Suprapubic skin (tissue), 4 donors: Measurements from ENCODE around the gene MYOM1. TPM values are rescaled to one million over a fixed set of nuclear protein-coding genes. Genes with fewer than 3 reads are reported as not detected.
"Not testable (repeated sequence)": the region's sequence is repeated elsewhere in the genome, so short reads cannot be mapped to it uniquely, and the experiment has no call there.

Experiments
- DNase-seq, 2 donors: peaks; one replicate each; pipeline ENCODE4 v3.0.0-alpha.2; 2019; ENCODE audit warnings: low spot score in 2 of 2
- H3K27ac ChIP-seq: fragments of 200-600 bp; sonication (generic); one replicate; pipeline ENCODE4 v1.5.1; 2019
- H3K27me3 ChIP-seq: fragments of 200-600 bp; sonication (generic); one replicate; pipeline ENCODE4 v1.5.1; 2019
- H3K36me3 ChIP-seq: fragments of 200-600 bp; sonication (generic); one replicate; pipeline ENCODE4 v1.5.1; 2019
- H3K4me1 ChIP-seq: fragments of 200-600 bp; sonication (generic); one replicate; pipeline ENCODE4 v1.5.1; 2019
- H3K4me3 ChIP-seq: fragments of 200-600 bp; sonication (generic); one replicate; pipeline ENCODE4 v1.5.1; 2019; ENCODE audit warnings: mild to moderate bottlenecking
- H3K9me3 ChIP-seq: fragments of 200-600 bp; sonication (generic); one replicate; pipeline ENCODE4 v1.5.1; 2019
- CTCF ChIP-seq, 2 donors: fragments of 200-600 bp in 1 of 2; fragments of 450-650 bp in 1 of 2; sonication (generic) in 1 of 2; IDR thresholded peaks; one replicate each; pipeline ENCODE4 v1.5.1; 2016 to 2019; ENCODE audit warnings: antibody characterized with exemption in 2 of 2, mild to moderate bottlenecking in 1 of 2, moderate library complexity in 1 of 2
- EP300 ChIP-seq: sonication (generic); formaldehyde crosslinking; IDR thresholded peaks from one replicate; pipeline ENCODE4 v1.6.1; 2017; ENCODE audit warnings: antibody characterized with exemption
- POLR2A ChIP-seq, 2 donors: fragments of 450-650 bp; IDR thresholded peaks; one replicate each; pipeline ENCODE4 v1.6.1; 2017; ENCODE audit warnings: antibody characterized with exemption in 2 of 2, mild to moderate bottlenecking in 2 of 2, moderate library complexity in 2 of 2
- POLR2AphosphoS5 ChIP-seq, 3 donors: sonication (generic); formaldehyde crosslinking; IDR thresholded peaks; one replicate each; pipeline ENCODE4 v1.6.1; 2017; ENCODE audit warnings: antibody characterized with exemption in 3 of 3
- WGBS: methylation state at CpG from one replicate; pipeline ENCODE4 v1.1.5; 2018; 5-methylcytosine and 5-hydroxymethylcytosine counted together
- total RNA-seq, 4 donors: library from RNA; depleted of rRNA; stranded (reverse); fragments of >200 nt; gene quantifications; one replicate each; pipeline ENCODE4 v1.1.0, GENCODE V29; 2016

MYOM1 gene
- total RNA-seq, 4 donors from 2014 or later: 0.99 to 2.1 (median 1.6) TPM

GRCh38 chr18:3075491-3075890, 144.3 kb downstream of the MYOM1 start:
- no peak overlapping the region for H3K27ac ChIP-seq
- 55% methylated on average over 9 of the region's 9 CpGs for WGBS
- H3K9me3 ChIP-seq: no peaks in the 10 kb centered on the region
- DNase-seq: no peak
- H3K27me3 ChIP-seq: no peaks in the 10 kb centered on the region
- TF ChIP-seq CTCF (IDR thresholded peaks at IDR 0.05): no peak
- no peak for TF ChIP-seq EP300
- TF ChIP-seq POLR2A (IDR thresholded peaks at IDR 0.05): no peak
- no peak for TF ChIP-seq POLR2AphosphoS5 (IDR thresholded peaks at IDR 0.05)
- H3K36me3 ChIP-seq: no peaks in the 10 kb centered on the region
- no peaks in the 10 kb centered on the region for H3K4me1 ChIP-seq
- no peak overlapping the region for H3K4me3 ChIP-seq

DNA sequence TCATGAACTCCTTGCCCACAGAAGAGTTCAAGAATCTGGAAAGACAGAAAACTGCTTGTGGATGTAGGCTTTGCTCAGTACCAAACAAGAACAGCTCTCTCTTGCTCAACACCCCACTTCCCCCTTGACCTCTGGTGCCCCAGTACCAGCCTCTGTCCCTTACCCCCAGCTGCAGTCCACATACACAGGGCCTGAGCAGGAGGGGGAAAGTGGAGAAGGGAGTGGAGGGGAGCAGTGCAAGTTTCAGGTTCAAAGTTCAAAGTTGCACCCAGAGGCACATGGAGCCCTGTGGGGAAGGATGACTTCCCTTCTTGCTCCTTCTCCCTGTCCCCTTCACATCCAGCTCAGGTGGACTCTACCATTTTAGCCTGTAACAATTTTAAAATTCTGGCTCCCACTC, 145.7 kb downstream of the MYOM1 start:
- H3K27ac ChIP-seq: no peak overlapping the region
- H3K4me3 ChIP-seq: no peak overlapping the region
- H3K4me1 ChIP-seq: no peaks in the 10 kb centered on the region
- H3K9me3 ChIP-seq: no peaks in the 10 kb centered on the region
- H3K36me3 ChIP-seq: no peaks in the 10 kb centered on the region
- TF ChIP-seq POLR2AphosphoS5 (IDR thresholded peaks at IDR 0.05) (no peak), POLR2A (IDR thresholded peaks at IDR 0.05) (no peak), CTCF (IDR thresholded peaks at IDR 0.05) (no peak), EP300 (no peak)
- DNase-seq: no peak
- H3K27me3 ChIP-seq: no peaks in the 10 kb centered on the region

GRCh38 chr18:3073353-3073752, 146.4 kb downstream of the MYOM1 start:
- not testable (repeated sequence) for DNase-seq
- WGBS: 85% methylated on average over 3 of the region's 3 CpGs

DNA sequence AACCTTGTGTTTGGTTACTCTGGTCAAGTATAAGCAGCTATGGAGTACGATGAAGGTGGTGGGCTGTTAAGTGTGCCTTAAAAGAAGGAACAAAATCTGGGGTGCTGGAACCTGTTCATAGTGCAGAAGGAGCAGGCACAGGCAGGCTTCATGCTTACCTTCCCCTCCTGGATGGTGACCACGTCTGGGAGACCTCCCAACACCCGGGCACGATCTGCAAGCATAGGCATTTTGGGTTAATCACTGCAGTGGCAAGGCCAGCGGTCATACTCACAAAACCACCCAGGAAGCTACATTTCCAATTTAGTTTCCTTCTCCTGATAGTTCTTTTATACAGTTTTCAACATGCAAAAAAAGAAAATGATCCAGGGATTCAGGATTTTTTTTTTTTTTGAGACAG, 148.1 kb downstream of the MYOM1 start:
- Histone ChIP-seq H3K27me3 (no peaks in the 10 kb centered on the region), H3K9me3 (no peaks in the 10 kb centered on the region), H3K27ac (no peak overlapping the region), H3K4me1 (no peaks in the 10 kb centered on the region), H3K36me3 (no peaks in the 10 kb centered on the region), H3K4me3 (no peak overlapping the region)
- TF ChIP-seq POLR2A (IDR thresholded peaks at IDR 0.05): no peak
- TF ChIP-seq POLR2AphosphoS5 (IDR thresholded peaks at IDR 0.05): no peak
- no peak for TF ChIP-seq CTCF (IDR thresholded peaks at IDR 0.05)
- TF ChIP-seq EP300: no peak
- DNase-seq: no peak
- 89% methylated on average over 5 of the region's 5 CpGs for WGBS

More at GRCh38 chr18:3073353-3073752, 146.4 kb downstream of the MYOM1 start:
- not testable (repeated sequence) for H3K36me3 ChIP-seq, H3K4me3 ChIP-seq, H3K27ac ChIP-seq, H3K9me3 ChIP-seq, H3K27me3 ChIP-seq, H3K4me1 ChIP-seq

- no peaks in the 10 kb centered on the region for H3K4me1 ChIP-seq
- no peak for DNase-seq
- no peaks in the 10 kb centered on the region for H3K36me3 ChIP-seq
- H3K27ac ChIP-seq: no peak overlapping the region
- no peaks in the 10 kb centered on the region for H3K9me3 ChIP-seq
- no peak overlapping the region for H3K4me3 ChIP-seq
- no peaks in the 10 kb centered on the region for H3K27me3 ChIP-seq
- WGBS: 80% methylated on average over 5 of the region's 5 CpGs
- TF ChIP-seq EP300: no peak
- TF ChIP-seq POLR2AphosphoS5 (IDR thresholded peaks at IDR 0.05): no peak
- TF ChIP-seq POLR2A (IDR thresholded peaks at IDR 0.05): no peak
- no peak for TF ChIP-seq CTCF (IDR thresholded peaks at IDR 0.05)
Observed at GRCh38 chr18:3069671-3070433, 149.9 kb downstream of the MYOM1 start.

DNA sequence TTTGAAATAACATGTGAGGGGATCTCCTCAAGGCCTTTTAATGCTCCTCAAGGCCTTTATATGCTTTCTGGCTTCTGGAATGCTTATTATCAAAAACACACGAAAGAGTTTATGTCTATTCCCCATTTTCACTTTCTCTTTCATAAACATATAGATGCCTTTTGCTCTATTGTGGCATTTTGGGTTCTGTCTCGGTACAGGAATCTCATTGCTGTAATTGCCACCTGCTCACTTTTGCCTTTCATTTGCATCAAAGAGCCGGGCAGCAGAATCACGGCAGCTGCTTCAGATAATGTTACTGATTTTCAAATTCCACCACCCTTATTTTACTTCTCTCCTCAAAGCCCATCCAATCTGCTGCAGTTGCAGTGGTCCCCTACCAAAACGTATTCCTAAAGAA, 152.0 kb downstream of the MYOM1 start:
- no peaks in the 10 kb centered on the region for H3K9me3 ChIP-seq
- no peak for DNase-seq
- H3K4me3 ChIP-seq: no peak overlapping the region
- no peaks in the 10 kb centered on the region for H3K27me3 ChIP-seq
- peaks cover 6% of the 10 kb centered on the region for H3K4me1 ChIP-seq
- no peak overlapping the region for H3K27ac ChIP-seq
- no peak for TF ChIP-seq POLR2A (IDR thresholded peaks at IDR 0.05)
- no peak for TF ChIP-seq EP300
- TF ChIP-seq POLR2AphosphoS5 (IDR thresholded peaks at IDR 0.05): no peak
- TF ChIP-seq CTCF (IDR thresholded peaks at IDR 0.05): no peak
- WGBS: 80% methylated on average over 5 of the region's 5 CpGs
- H3K36me3 ChIP-seq: no peaks in the 10 kb centered on the region
